Stimulated activated CD4-positive, alpha-beta T cell treated with anti-CD3 and anti-CD28 coated beads, Interleukin-4, amount 100 ng/mL, for 24 hours (primary cell): ENCODE measurements around the gene GREB1.
"Not testable (repeated sequence)": the region's sequence is repeated elsewhere in the genome, so short reads cannot be mapped to it uniquely, and the experiment has no call there.

Source experiments
- DNase-seq: peaks from one replicate; pipeline ENCODE4 v3.0.0-alpha.2; 2020

The GREB1 gene

GRCh38 chr2:11644293-11644692 lies 110.4 kb downstream of the GREB1 start:
- no peak for DNase-seq

GRCh38 chr2:11646530-11646929 lies 112.7 kb downstream of the GREB1 start:
- no peak for DNase-seq

- DNase-seq: no peak
Measured at GRCh38 chr2:11647834-11648600, 114.2 kb downstream of the GREB1 start.

- no peak for DNase-seq
Measured at GRCh38 chr2:11649093-11649492, 115.2 kb downstream of the GREB1 start.

- DNase-seq: no peak
Measured at GRCh38 chr2:11651856-11652548, 118.2 kb downstream of the GREB1 start.

GRCh38 chr2:11652553-11652952 lies 118.7 kb downstream of the GREB1 start:
- no peak for DNase-seq

- no peak for DNase-seq
Measured at GRCh38 chr2:11655495-11655894, 121.7 kb downstream of the GREB1 start.

- DNase-seq: no peak
Measured at GRCh38 chr2:11656252-11656651, 122.4 kb downstream of the GREB1 start.

GRCh38 chr2:11656671-11657101 lies 122.8 kb downstream of the GREB1 start:
- no peak for DNase-seq

- no peak for DNase-seq
Measured at GRCh38 chr2:11657195-11657594, 123.3 kb downstream of the GREB1 start.

- DNase-seq: no peak
Measured at GRCh38 chr2:11657646-11658045, 123.8 kb downstream of the GREB1 start.

- DNase-seq: no peak
Measured at GRCh38 chr2:11658208-11659114, 124.6 kb downstream of the GREB1 start.

GRCh38 chr2:11659115-11659475 lies 125.2 kb downstream of the GREB1 start:
- no peak for DNase-seq

GRCh38 chr2:11659851-11660250 lies 126.0 kb downstream of the GREB1 start:
- no peak for DNase-seq

- not testable (repeated sequence) for DNase-seq
Measured at GRCh38 chr2:11660396-11660795, 126.6 kb downstream of the GREB1 start.

- no peak for DNase-seq
Measured at GRCh38 chr2:11661891-11662435, 128.1 kb downstream of the GREB1 start.

- DNase-seq: no peak
Measured at GRCh38 chr2:11662882-11663281, 129.0 kb downstream of the GREB1 start.

- no peak for DNase-seq
Measured at GRCh38 chr2:11663427-11663826, 129.6 kb downstream of the GREB1 start.

- DNase-seq: no peak
Measured at GRCh38 chr2:11665028-11665427, 131.2 kb downstream of the GREB1 start.

GRCh38 chr2:11665510-11666362 lies 131.9 kb downstream of the GREB1 start:
- no peak for DNase-seq

- no peak for DNase-seq
Measured at GRCh38 chr2:11667194-11667593, 133.3 kb downstream of the GREB1 start.
